GM12873 (cell line): ENCODE measurements around the gene CD3E.

Source experiments
- TF ChIP-seq, protein P1 (sequence below): IDR thresholded peaks from 2 replicates; pipeline ENCODE4 v1.5.1; 2012; ENCODE audit warnings: low read depth, mild to moderate bottlenecking, moderate library complexity, low read length, control low read depth; ENCODE audit not compliant: insufficient read depth; ENCODE audit errors: missing control alignments

The CD3E gene

DNA sequence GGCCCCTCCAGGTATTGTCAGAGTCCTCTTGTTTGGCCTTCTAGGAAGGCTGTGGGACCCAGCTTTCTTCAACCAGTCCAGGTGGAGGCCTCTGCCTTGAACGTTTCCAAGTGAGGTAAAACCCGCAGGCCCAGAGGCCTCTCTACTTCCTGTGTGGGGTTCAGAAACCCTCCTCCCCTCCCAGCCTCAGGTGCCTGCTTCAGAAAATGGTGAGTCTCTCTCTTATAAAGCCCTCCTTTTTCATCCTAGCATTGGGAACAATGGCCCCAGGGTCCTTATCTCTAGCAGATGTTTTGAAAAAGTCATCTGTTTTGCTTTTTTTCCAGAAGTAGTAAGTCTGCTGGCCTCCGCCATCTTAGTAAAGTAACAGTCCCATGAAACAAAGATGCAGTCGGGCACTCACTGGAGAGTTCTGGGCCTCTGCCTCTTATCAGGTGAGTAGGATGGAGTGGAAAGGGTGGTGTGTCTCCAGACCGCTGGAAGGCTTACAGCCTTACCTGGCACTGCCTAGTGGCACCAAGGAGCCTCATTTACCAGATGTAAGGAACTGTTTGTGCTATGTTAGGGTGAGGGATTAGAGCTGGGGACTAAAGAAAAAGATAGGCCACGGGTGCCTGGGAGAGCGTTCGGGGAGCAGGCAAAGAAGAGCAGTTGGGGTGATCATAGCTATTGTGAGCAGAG is at the start of gene CD3E:
CD3E (plus strand) TSS at position 163 of the 681 bp plus-strand sequence; CDS start at position 386, 223 bp downstream.
- TF ChIP-seq, protein P1, sequence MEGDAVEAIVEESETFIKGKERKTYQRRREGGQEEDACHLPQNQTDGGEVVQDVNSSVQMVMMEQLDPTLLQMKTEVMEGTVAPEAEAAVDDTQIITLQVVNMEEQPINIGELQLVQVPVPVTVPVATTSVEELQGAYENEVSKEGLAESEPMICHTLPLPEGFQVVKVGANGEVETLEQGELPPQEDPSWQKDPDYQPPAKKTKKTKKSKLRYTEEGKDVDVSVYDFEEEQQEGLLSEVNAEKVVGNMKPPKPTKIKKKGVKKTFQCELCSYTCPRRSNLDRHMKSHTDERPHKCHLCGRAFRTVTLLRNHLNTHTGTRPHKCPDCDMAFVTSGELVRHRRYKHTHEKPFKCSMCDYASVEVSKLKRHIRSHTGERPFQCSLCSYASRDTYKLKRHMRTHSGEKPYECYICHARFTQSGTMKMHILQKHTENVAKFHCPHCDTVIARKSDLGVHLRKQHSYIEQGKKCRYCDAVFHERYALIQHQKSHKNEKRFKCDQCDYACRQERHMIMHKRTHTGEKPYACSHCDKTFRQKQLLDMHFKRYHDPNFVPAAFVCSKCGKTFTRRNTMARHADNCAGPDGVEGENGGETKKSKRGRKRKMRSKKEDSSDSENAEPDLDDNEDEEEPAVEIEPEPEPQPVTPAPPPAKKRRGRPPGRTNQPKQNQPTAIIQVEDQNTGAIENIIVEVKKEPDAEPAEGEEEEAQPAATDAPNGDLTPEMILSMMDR = no peak

DNA sequence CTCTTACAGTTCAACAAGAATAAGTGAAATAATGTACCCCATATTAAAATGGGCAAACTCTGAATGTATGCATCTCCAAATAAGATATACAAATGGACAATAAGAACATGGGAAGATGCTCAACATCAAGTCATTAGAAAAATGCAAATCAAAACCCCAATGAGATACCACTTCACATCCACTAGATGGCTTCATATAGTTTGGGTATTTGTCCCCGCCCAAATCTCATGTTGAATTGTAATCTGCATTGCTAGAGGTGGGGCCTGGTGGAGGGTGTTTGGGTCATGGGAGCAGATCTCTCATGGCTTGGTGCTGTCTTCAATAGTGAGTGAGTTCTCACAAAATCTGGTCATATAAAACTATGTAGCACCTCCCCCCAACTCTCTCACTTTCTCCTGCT is 46.1 kb upstream of the CD3E start:
- TF ChIP-seq, protein P1 = peak; percentile 44

DNA sequence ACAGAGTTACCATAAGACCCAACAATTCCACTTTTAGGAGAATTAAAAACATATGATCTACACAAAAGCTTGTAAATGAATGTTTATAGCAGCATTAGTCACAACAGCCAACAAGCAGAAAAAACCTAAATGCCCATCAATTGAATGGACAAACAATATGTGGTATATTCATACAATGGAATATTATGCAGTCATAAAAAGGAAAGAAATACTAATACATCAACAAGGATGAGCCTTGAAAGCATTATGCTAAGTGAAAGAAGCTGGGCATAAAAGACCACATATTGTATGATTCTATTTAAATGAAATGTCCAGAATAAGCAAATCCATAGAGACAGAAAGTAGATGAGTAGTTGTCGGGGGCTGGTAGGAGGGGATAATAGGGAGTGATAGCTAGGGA is 45.4 kb upstream of the CD3E start:
- TF ChIP-seq, protein P1 = no peak

DNA sequence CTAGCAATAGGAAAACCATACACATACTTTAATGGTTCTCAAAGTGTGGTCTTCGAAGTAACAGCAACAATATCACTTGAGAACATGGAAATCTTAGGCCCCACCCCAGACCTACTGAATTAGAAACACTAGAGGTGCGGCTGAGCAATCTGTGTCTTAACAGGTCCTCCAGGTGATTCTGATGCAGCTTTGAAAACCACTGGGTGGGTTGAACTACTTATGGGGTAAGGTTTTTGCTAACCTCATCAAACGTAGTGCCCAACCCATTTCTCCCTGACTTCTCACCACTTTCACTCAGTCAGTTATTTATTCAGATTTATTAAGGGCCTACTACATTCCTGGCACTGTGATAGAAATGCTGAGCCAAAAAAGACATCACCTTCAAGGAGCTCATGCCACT is 44.2 kb upstream of the CD3E start:
- TF ChIP-seq, protein P1 = no peak

DNA sequence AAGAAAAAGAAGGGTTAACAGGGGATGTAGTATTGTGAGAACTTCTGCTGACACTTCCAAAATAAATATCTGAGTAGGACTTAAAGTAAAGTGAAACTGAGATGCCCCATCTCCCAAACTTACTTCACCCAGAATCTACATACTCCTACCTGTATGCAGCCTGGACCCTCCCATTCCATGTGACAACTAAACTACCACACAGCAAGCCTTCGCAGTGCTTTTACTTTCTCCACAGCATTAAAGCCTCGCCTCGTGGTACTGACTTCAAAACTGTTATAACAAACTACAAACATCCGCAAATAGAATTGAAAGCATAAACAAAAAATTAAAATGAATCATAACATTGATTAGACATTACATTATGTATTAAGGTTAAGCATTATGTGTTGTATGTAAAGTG is 41.4 kb upstream of the CD3E start:
- TF ChIP-seq, protein P1 = no peak

DNA sequence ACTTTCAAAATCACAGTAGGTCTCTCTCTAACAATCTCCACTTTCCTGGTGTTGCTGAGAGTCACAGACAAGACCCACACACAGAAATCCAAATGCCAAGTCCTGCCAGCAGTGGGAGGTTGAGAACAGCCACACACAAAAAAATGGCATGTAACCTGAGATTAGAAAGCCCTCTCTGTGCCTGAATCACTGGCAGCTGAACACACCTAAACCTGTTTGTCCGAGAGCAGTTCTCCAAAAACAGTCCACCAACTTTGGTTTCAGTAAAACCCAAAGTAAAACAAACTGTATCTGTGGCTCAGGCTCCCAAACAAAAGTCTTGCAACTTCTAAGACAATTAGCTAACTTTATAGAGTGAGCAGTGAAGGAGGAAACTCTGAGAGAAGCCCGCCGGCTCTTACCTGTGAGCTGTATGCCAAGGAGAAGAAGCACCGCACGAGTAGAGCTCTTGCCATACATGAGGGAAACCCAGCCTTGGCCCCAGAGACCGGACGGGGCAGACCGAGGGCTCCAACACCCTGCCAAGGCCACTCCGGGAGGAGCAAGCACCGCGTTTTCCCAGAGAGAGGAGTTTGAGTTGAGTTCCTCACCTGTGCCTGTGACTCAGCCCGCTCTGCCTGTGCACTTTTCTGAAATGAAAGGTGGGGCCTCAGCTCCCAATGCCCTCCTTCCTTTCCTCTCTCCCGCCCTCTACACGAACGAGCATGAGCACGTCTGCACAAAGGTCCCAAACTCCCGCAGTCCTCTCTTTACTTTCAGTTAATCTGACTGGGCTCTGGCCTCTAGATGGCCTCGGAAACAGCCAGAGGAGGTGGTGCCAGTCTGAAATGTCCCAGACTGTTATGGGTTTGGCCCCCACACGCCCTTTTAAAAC is 40.6 kb upstream of the CD3E start, which contains the start of gene MPZL2:
MPZL2 (minus strand) TSS at position 603 of the 874 bp plus-strand sequence; CDS start at position 459, 144 bp downstream.
- TF ChIP-seq, protein P1 = no peak
